ENCODE measurements around the gene CILP2.

DNA sequence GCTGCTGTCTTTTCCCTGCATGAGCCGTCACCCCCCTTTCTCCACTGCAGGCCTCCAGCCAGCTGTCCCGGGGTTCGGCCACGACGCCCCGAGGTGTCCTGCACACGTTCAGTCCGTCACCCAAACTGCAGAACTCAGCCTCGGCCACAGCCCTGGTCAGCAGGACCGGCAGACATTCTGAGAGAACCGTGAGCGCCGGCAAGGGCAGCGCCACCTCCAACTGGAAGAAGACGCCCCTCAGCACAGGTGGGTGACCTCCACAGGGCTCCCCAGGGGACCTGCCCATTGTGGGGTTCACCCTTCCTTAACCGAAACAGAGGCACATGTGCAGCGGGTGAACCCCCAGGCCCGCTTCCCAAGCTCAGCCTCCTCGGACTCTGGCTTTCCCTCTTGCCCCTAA lies 35.8 kb upstream of the CILP2 start:
- TF ChIP-seq, protein P1, sequence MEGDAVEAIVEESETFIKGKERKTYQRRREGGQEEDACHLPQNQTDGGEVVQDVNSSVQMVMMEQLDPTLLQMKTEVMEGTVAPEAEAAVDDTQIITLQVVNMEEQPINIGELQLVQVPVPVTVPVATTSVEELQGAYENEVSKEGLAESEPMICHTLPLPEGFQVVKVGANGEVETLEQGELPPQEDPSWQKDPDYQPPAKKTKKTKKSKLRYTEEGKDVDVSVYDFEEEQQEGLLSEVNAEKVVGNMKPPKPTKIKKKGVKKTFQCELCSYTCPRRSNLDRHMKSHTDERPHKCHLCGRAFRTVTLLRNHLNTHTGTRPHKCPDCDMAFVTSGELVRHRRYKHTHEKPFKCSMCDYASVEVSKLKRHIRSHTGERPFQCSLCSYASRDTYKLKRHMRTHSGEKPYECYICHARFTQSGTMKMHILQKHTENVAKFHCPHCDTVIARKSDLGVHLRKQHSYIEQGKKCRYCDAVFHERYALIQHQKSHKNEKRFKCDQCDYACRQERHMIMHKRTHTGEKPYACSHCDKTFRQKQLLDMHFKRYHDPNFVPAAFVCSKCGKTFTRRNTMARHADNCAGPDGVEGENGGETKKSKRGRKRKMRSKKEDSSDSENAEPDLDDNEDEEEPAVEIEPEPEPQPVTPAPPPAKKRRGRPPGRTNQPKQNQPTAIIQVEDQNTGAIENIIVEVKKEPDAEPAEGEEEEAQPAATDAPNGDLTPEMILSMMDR (conservative IDR thresholded peaks at IDR 0.05; ENCODE audit: low read depth, low read length), result no peak
- no peak for TF ChIP-seq EZH2 (IDR thresholded peaks at IDR 0.05; ENCODE audit: borderline replicate concordance, low read depth, low read length, poor library complexity, severe bottlenecking)
